Measurements from ENCODE around the gene DSCAML1.

DNA sequence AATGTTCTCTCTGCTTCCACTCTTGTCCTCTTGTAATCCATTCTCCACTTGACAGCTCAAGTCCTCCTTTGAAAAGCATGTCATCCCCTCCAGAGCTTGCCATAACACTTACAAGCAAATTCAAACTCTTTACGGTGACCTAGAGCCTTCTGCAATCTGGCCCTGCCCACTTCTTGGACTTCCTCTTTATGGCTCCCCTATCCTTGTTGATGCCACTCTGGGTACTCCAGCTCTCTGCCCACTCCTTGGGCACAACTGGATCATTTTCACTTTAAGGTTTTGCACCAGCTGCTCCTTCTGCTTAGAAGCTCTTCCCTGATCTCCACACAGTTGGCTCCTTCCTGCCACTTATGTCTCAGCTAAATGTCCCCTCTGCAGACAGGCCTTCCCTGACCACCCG is 217.9 kb downstream of the DSCAML1 start:
- TF ChIP-seq, protein P1, sequence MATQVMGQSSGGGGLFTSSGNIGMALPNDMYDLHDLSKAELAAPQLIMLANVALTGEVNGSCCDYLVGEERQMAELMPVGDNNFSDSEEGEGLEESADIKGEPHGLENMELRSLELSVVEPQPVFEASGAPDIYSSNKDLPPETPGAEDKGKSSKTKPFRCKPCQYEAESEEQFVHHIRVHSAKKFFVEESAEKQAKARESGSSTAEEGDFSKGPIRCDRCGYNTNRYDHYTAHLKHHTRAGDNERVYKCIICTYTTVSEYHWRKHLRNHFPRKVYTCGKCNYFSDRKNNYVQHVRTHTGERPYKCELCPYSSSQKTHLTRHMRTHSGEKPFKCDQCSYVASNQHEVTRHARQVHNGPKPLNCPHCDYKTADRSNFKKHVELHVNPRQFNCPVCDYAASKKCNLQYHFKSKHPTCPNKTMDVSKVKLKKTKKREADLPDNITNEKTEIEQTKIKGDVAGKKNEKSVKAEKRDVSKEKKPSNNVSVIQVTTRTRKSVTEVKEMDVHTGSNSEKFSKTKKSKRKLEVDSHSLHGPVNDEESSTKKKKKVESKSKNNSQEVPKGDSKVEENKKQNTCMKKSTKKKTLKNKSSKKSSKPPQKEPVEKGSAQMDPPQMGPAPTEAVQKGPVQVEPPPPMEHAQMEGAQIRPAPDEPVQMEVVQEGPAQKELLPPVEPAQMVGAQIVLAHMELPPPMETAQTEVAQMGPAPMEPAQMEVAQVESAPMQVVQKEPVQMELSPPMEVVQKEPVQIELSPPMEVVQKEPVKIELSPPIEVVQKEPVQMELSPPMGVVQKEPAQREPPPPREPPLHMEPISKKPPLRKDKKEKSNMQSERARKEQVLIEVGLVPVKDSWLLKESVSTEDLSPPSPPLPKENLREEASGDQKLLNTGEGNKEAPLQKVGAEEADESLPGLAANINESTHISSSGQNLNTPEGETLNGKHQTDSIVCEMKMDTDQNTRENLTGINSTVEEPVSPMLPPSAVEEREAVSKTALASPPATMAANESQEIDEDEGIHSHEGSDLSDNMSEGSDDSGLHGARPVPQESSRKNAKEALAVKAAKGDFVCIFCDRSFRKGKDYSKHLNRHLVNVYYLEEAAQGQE (IDR thresholded peaks at IDR 0.05; ENCODE audit: insufficient read depth in 1 of 2, low read depth in 2 of 2, low read length in 2 of 2): no peak
- no peak for TF ChIP-seq POLR2AphosphoS5 (IDR thresholded peaks at IDR 0.05; ENCODE audit: low read depth, low read length)
